B cell (primary cell): ENCODE data around the gene GHR. TPM values are rescaled to one million over a fixed set of nuclear protein-coding genes. Genes with fewer than 3 reads are reported as not detected.

ENCODE experiments used
- ATAC-seq: fragments of 200-7000 bp; cut with Tn5 transposase; one replicate; pipeline ENCODE4 v1.10.0; 2021; ENCODE audit warnings: low read depth, mild to moderate bottlenecking, moderate number of reproducible peaks, moderate library complexity
- CTCF ChIA-PET: fragments of 350-600 bp; sonication (Branson Sonifier 250); formaldehyde crosslinking; loops from one replicate; lab custom pipeline; 2021; ENCODE audit warnings: antibody characterized with exemption, inconsistent platforms; lab: Charles Lee
- POLR2A ChIA-PET: fragments of 350-600 bp; sonication (Branson Sonifier 250); formaldehyde crosslinking; loops from one replicate; lab custom pipeline; 2021; ENCODE audit warnings: antibody characterized with exemption; lab: Charles Lee
- DNase-seq: peaks from one replicate; pipeline ENCODE4 v3.0.0; 2013
- H2AFZ ChIP-seq: 2 replicates; pipeline ENCODE4 v1.6.1; 2012; ENCODE audit warnings: mild to moderate bottlenecking, low read depth, low read length; ENCODE audit not compliant: insufficient read depth, poor library complexity, severe bottlenecking
- H3K27ac ChIP-seq, 2 donors: 1 replicate in 1 of 2; 2 replicates in 1 of 2; pipeline ENCODE4 v1.5.1; 2012 to 2013; ENCODE audit warnings: low read length in 2 of 2, mild to moderate bottlenecking in 2 of 2, moderate library complexity in 1 of 2
- H3K27me3 ChIP-seq, 4 experiments: fragments of 200-600 bp in 1 of 4; sonication (generic) in 1 of 4; replicated peaks in 1 of 4; 1 replicate in 2 of 4; 2 replicates in 2 of 4; pipeline versions ENCODE4 v1.6.1 to v1.7.0; 2013 to 2016; ENCODE audit warnings: low read length in 3 of 4, mild to moderate bottlenecking in 2 of 4, mixed read lengths in 1 of 4, moderate library complexity in 1 of 4; ENCODE audit not compliant: insufficient read depth in 4 of 4, control insufficient read depth in 3 of 4; ENCODE audit errors: control extremely low read depth in 1 of 4
- H3K36me3 ChIP-seq, 2 experiments: replicated peaks in 1 of 2; 1 replicate in 1 of 2; 2 replicates in 1 of 2; pipeline versions ENCODE4 v1.6.1 to v1.7.1; 2013; ENCODE audit warnings: low read length in 1 of 2; ENCODE audit not compliant: insufficient read depth in 2 of 2, control insufficient read depth in 1 of 2; ENCODE audit errors: control extremely low read depth in 1 of 2, extremely low read depth in 1 of 2
- H3K4me1 ChIP-seq, 2 donors: fragments of 200-600 bp in 1 of 2; sonication (generic) in 1 of 2; 1 replicate in 1 of 2; 2 replicates in 1 of 2; pipeline versions ENCODE4 v1.5.1 to v1.6.1; 2013 to 2017; ENCODE audit warnings: low read length in 2 of 2; ENCODE audit not compliant: control insufficient read depth in 2 of 2, insufficient read depth in 2 of 2
- H3K4me2 ChIP-seq: replicated peaks from 2 replicates; pipeline ENCODE3; 2012; ENCODE audit warnings: mild to moderate bottlenecking, low read depth, low read length; ENCODE audit not compliant: poor library complexity, severe bottlenecking
- H3K4me3 ChIP-seq, 5 experiments: fragments of 200-600 bp in 1 of 5; sonication (generic) in 1 of 5; 1 replicate in 3 of 5; 2 replicates in 2 of 5; pipeline versions ENCODE4 v1.5.1 to v1.7.0; 2011 to 2016; ENCODE audit warnings: low read length in 4 of 5, mild to moderate bottlenecking in 4 of 5, low read depth in 2 of 5, control low read depth in 1 of 5, moderate library complexity in 1 of 5; ENCODE audit not compliant: insufficient read depth in 1 of 5; ENCODE audit errors: control extremely low read depth in 1 of 5, extremely low read depth in 1 of 5
- H3K79me2 ChIP-seq: fragments of 200-600 bp; sonication (generic); one replicate; pipeline ENCODE4 v1.6.0; 2016; ENCODE audit warnings: low read length; ENCODE audit not compliant: control insufficient read depth, insufficient read depth
- H3K9ac ChIP-seq: fragments of 200-600 bp; sonication (generic); 2 replicates; pipeline ENCODE4 v1.6.1; 2017; ENCODE audit warnings: mild to moderate bottlenecking, low read length, moderate library complexity
- H3K9me3 ChIP-seq, 3 donors: one replicate each; pipeline versions ENCODE4 v1.6.1 to v1.7.1; 2013; ENCODE audit warnings: low read length in 2 of 3; ENCODE audit not compliant: control insufficient read depth in 2 of 3, insufficient read depth in 1 of 3; ENCODE audit errors: control extremely low read depth in 1 of 3
- H4K20me1 ChIP-seq: 2 replicates; pipeline ENCODE4 v1.6.0; 2012; ENCODE audit warnings: mild to moderate bottlenecking, low read length; ENCODE audit not compliant: insufficient read depth, control insufficient read depth, poor library complexity, severe bottlenecking
- H3K27ac Mint-ChIP-seq: one replicate; pipeline ENCODE4 v1.8.0; 2021; ENCODE audit warnings: mixed read lengths
- H3K27me3 Mint-ChIP-seq: one replicate; pipeline ENCODE4 v1.8.0; 2021; ENCODE audit warnings: mixed read lengths
- H3K4me1 Mint-ChIP-seq: one replicate; pipeline ENCODE4 v1.8.0; 2021; ENCODE audit warnings: mixed read lengths
- H3K4me3 Mint-ChIP-seq: one replicate; pipeline ENCODE4 v1.8.0; 2021; ENCODE audit warnings: mixed read lengths
- H3K9me3 Mint-ChIP-seq: one replicate; pipeline ENCODE4 v1.8.0; 2022; ENCODE audit warnings: mixed read lengths; ENCODE audit not compliant: insufficient read depth
- CTCF ChIP-seq: fragments of 200-600 bp; IDR thresholded peaks from one replicate; pipeline ENCODE4 v1.8.0; 2022; ENCODE audit warnings: antibody characterized with exemption, mild to moderate bottlenecking
- EZH2 ChIP-seq: IDR thresholded peaks from 2 replicates; pipeline ENCODE4 v1.6.1; 2012; ENCODE audit warnings: borderline replicate concordance, low read depth, mild to moderate bottlenecking, moderate library complexity, low read length; ENCODE audit not compliant: insufficient read depth, poor library complexity, severe bottlenecking
- WGBS: methylation state at CpG from one replicate; pipeline ENCODE4 v1.1.5; 2013; ENCODE audit warnings: missing lambda C conversion rate; ENCODE audit not compliant: insufficient coverage; 5-methylcytosine and 5-hydroxymethylcytosine counted together
- intact Hi-C: fragments of 100-400 bp; cut with micrococcal nuclease; formaldehyde crosslinking; loops from one replicate; pipeline ENCODE4 v1.10.0; 2022
- polyA plus RNA-seq: library from polyadenylated mRNA; depleted of rRNA; stranded (reverse); fragments of >200 nt; gene quantifications from 2 replicates; pipeline ENCODE4 v1.2.3, GENCODE V29; 2012
- total RNA-seq, 2 donors: library from RNA; stranded (reverse); fragments of 120-200 nt in 1 of 2; gene quantifications; 1 replicate in 1 of 2; 2 replicates in 1 of 2; pipeline versions ENCODE4 v1.2.3 to v1.2.4, GENCODE V29; 2013 to 2022

The GHR gene
- total and polyA plus RNA-seq, 2 donors (not counting 1 experiment from before 2014, with no cell fraction given): not detected

DNA sequence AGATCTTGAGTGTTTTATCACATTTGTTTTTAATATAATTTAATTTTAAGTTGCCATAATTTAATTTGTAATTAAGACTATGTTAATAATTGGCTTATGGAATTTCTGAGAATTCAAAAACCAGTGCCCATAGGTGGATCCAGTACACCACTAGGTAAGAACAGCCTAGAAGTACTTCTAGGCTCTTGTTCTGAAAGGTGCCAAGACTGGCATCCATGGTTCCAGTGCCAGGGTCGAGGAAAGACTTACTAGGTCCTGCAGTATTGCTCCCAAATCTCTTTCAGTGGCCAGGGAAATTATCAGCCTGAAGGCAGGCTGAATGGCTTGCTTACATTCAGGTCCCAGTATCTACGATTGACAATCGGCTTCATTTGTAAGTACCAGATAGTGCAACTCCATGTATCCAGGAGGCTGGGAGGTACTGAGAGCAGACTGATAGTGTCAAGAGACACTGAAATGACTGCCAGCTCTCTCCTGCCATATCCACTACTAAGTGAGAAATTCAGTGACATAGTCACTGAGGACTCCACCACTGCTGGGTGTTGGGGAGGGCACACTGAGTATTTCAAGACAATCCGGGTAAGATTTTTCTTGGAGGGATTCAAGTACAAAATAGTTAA lies 174.2 kb downstream of the GHR start:
- no peak overlapping the region for H2AFZ ChIP-seq
- H3K4me2 ChIP-seq: no peak overlapping the region
- H4K20me1 ChIP-seq: no peaks in the 10 kb centered on the region
- ChIA-PET CTCF (no interaction called here), POLR2A (no interaction called here)
- H3K27ac Mint-ChIP-seq: no peak overlapping the region
- TF ChIP-seq EZH2 (no peak), CTCF (no peak)
- no peaks in the 10 kb centered on the region for H3K27me3 Mint-ChIP-seq
- intact Hi-C loops: no loop called here
- no peak overlapping the region for H3K9ac ChIP-seq
- no peak for DNase-seq
- no peak overlapping the region for H3K27ac ChIP-seq
- H3K4me3 ChIP-seq: no peak overlapping the region
- ATAC-seq: no peak
- H3K27me3 ChIP-seq: no peaks in the 10 kb centered on the region
- H3K9me3 ChIP-seq: peaks cover 0 to under 1% (median 0%) of the 10 kb centered on the region in 3 donors
- peaks cover 2% of the 10 kb centered on the region for H3K4me1 Mint-ChIP-seq
- H3K36me3 ChIP-seq: no peaks in the 10 kb centered on the region
- no peak overlapping the region for H3K4me3 Mint-ChIP-seq
- 81% methylated on average over 1 of the region's 4 CpGs for WGBS
- peaks cover 0 to 3% of the 10 kb centered on the region in 2 donors for H3K4me1 ChIP-seq
- no peaks in the 10 kb centered on the region for H3K9me3 Mint-ChIP-seq
- no peaks in the 10 kb centered on the region for H3K79me2 ChIP-seq

GRCh38 chr5:42598311-42598710 lies 175.1 kb downstream of the GHR start:
- Mint-ChIP-seq H3K9me3 (no peaks in the 10 kb centered on the region), H3K4me3 (no peak overlapping the region), H3K27me3 (no peaks in the 10 kb centered on the region), H3K27ac (no peak overlapping the region), H3K4me1 (peaks cover 2% of the 10 kb centered on the region)
- intact Hi-C loops: no loop called here
- no peak overlapping the region for H3K4me3 ChIP-seq
- H3K9ac ChIP-seq: no peak overlapping the region
- no peaks in the 10 kb centered on the region for H3K79me2 ChIP-seq
- no peak overlapping the region for H3K27ac ChIP-seq
- H2AFZ ChIP-seq: no peak overlapping the region
- CTCF ChIA-PET: no interaction called here
- DNase-seq: no peak
- POLR2A ChIA-PET: no interaction called here
- H4K20me1 ChIP-seq: no peaks in the 10 kb centered on the region
- no peaks in the 10 kb centered on the region for H3K9me3 ChIP-seq
- TF ChIP-seq CTCF: no peak
- TF ChIP-seq EZH2: no peak
- no peak overlapping the region for H3K4me2 ChIP-seq
- H3K27me3 ChIP-seq: no peaks in the 10 kb centered on the region
- ATAC-seq: no peak
- H3K4me1 ChIP-seq: peaks cover 0 to 3% of the 10 kb centered on the region in 2 donors
- H3K36me3 ChIP-seq: no peaks in the 10 kb centered on the region
